NCI-H2107 treated with DMSO at 0.1 percent for 48 hours (cell line): ENCODE results near the gene HAUS7.
A peak's percentile ranks its signal among the peaks of the same experiment; 100 is the strongest.

ENCODE experiments used
- DNase-seq: peaks from one replicate; lab custom pipeline; 2025; ENCODE audit not compliant: unreplicated experiment; lab: John Stamatoyannopoulos, UW

Gene HAUS7

DNA sequence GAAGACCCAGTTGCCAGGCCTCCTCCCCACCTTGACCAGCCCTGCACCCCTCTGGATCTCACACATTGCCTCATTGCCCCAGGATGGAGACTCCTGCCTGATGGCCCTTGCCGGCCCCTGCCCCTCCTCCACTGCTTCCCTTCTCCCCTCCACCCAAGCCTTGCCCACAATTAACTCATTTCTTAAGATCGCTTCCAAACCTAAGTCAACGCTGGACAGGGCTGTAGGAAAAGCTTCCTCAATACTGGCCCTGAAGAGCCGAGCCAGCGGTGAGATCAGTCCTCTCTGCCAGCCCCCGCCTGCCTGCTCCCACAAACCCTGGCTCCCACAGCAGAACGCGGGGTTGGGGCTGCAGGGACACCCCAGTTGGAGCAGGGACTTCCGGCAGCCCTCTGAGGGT, 7.5 kb upstream of the HAUS7 start:
- no peak for DNase-seq

GRCh38 chrX:153477364-153477857, 7.0 kb upstream of the HAUS7 start:
- DNase-seq = no peak

- DNase-seq = no peak
Measured at GRCh38 chrX:153476666-153477363, 6.4 kb upstream of the HAUS7 start.

GRCh38 chrX:153475751-153476281, 5.4 kb upstream of the HAUS7 start:
- DNase-seq = no peak

DNA sequence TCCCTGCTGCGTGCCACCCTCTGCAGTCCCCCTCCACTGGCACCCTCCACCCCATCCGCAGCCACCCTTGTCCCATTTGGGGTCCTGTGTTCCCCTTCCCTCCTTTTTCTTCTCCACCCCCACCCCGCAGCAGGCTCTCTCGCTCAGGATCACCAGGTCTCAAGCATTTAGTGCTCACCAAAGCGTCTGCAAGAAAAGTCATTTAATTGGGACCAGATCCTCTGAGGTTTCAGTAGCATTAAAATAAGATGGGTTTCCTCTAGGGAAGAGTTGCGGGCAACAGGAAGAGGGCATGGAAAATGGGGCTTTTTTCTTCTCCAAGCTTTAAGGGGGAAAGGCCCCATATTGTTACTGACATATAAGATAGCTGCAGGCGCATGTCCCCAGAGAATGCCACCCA, 4.9 kb upstream of the HAUS7 start:
- DNase-seq = no peak

DNA sequence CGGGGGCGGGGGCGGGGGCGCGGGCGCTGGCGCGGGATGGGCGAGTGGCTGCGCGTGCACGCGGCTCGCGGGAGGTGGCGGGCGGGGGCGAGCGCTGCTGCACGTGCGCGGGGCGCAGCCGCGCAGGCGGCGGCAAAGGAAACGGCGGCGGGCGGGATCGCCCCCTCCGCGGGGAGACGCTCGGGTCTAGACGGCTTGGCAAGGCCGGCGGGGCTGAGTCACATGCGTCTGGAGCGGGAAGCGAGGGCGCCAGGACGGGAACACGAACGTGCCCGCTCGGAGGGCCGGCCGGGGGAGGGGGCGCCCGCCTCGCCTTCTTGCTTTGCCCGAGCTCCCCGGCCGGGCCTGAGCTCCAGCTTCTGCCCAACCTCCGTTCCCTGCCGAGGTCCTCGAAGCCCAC, 4.3 kb upstream of the HAUS7 start:
- DNase-seq = no peak

GRCh38 chrX:153474266-153474665, 3.9 kb upstream of the HAUS7 start:
- DNase-seq = no peak

DNA sequence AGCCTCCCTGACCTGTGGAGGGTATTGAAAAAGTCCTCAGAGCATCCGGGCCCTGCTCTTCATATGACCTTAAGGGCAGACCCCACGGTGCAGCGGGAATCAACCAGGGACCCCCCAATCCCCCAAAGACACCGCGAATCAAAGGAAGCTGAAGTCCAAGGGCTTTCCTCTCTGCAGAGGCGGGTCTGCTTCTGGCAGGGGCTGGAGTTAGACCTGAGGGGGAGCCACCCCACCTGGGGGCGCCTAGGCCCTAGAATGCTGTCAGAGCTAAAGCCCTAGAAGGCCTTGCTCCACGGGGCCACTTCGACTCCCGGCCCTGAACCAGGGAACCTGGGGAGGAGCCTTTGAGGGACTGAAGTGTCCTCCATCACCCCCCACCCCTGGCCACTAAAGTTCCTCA, 2.8 kb upstream of the HAUS7 start:
- DNase-seq = no peak

DNA sequence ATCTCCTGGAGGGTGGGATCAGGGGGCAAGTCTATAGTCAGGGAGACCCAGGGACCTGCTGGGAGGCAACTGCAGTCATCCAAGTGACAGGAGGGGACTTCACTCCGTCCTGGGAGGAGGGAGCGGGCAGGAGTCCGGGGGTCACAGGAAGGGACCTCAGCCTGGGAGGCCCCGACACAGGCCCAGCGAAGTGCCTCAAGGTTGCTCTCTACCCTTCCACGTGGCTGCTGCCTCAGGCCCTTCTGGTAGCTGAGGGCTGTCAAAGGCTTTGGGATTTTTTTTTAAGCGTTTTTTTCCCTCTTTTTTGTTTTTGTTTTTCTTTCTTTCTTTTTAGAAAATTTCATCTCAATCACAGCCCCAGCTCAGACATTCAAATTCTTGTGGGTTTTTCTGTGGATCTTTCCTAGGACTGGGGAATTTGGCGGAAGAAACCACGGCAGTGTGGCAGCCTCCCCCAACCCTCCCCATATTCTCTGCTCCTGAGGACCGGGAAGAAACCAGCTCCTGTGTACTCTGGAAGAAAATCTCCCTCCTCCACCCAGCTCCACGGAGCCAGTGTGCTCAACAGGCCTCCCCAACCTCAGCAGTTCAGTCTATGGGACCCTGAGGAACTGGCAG, 1.4 kb upstream of the HAUS7 start:
- DNase-seq = no peak

DNA sequence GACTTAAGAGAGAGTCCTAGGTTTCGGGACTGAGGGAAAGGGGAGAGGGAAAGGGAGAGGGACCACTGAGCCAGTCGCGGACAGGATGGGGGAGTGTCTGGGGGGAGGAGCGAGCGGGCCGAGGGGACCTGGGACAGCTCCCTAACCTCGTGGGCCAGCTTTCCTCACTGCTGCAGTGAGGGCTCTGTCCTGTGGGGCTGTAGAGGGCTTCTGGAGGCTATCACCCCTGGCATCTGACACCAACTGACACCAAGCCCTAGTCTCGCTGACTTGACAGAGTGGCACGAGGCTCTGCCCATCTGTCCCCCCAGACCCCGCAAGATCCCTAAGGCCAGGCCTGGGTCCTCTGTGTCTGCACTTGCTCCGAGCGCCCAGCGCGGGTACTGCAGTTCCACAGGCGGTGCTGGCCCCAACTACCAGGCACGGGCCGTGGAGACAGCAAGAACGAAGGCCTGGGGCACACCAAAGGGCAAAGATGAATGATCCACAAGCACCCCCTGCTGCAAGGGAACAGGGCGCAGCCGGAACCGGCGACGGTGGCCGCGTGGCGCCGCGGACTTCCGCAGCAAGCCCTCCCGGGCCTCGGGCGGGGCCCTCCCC, 465 bp downstream of the HAUS7 start:
- no peak for DNase-seq

DNA sequence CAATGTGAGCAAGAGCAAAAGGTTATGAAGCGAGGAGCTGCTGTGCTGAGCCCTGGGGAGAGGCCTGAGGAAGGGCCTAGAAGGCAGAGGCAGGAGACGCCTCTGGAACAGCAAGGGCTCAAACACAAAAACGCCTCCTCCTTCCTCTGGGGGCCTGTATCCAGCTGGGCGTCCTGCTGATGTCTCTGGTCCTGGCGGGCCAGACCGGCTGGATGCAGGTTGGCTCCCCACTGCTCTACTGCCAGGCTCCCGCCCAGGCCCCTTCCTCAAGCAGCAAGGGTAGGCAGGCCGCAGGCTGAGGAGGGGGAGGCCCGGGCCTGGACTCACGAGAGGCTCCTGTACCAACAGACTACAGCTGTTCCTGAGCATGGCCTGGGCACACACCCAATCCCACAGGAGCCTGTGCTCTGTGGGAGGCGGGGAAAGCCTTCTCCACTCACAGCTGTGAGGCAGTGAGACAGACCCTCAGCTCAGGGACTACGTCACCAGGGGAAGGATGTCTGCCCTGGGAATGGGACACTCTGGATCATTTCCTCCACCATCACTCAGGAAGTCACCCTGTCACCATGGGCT, 2.3 kb downstream of the HAUS7 start:
- no peak for DNase-seq

GRCh38 chrX:153465691-153466380, 4.5 kb downstream of the HAUS7 start:
- DNase-seq = no peak

DNA sequence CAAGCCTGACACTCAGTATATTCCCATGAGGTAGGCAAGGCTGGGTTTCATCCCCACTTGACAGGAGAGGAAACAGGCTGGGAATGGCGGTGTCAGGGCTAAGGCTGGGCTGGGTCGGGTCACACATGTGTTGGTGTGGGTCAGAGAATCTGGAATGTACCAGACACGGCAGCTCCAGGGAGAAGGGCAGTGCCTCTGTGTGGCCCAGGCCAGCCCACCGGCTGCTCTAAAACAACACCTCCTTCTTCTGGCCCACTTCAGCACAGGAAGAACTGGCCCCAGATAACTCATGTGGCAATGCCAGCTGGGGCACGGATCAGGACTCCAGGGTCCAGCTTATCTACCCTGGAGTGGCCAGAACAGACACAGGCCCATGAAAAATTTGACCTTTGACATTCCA, 6.3 kb downstream of the HAUS7 start:
- no peak for DNase-seq

DNA sequence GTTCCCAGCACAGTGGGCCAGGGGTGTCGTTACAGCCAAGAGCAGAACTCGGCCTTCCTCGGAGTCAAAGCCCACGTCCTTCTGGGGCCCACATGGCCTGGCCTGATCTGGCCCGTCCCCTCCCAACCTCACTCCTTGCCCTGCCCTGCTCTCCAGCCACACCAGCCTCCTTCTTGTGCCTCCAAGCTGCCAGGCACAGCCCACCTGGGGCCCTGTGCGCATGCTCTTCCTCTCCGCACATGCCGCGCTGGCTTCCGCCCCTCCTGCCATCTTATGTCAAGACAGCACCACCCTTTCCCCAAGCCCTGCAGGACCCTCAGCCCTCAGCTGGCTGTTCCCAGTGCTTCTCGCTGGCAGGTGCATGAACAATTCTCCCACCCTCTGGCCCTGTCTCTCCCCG, 6.8 kb downstream of the HAUS7 start:
- DNase-seq = no peak

DNA sequence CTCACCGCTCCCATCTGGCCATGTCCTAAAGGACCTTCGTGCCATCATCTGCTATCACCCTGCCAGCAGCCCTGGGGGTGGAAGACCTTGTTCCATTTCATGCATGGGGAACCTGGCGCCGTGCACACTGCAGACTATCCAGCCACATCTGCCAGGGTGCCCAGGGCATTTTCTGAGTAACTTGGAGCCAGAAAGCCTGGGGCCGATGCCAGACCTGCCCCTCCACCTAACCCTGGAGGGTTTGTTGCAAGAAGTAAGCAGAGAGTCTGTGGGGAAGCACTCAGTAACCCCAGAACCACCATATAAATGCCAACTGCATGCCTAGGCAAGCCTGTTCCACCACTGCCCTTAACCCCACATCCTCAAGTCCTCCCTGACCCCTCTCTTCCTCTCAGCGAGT, 7.3 kb downstream of the HAUS7 start:
- no peak for DNase-seq

- no peak for DNase-seq
Measured at GRCh38 chrX:153462291-153462690, 8.1 kb downstream of the HAUS7 start.

GRCh38 chrX:153460826-153461225, 9.6 kb downstream of the HAUS7 start:
- peak; percentile 12 for DNase-seq

GRCh38 chrX:153459986-153460385, 10.4 kb downstream of the HAUS7 start:
- no peak for DNase-seq

DNA sequence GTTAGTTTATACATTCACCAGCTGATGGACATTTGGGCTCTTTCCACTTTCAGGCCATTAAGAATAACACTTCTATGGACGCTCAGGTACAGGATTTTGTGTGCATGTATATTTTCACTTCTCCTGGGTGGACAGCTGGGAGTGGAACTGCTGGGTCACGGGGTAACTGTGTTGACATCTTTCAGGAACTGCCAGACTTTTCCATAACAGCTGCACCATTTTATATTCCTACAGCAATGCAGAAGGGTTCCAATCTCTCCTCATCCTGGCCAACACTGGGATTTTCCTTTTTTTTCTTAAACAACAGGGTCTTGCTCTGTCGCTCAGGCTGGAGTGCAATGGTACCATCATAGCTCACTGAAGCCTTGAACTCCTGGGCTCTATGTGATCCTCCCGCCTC, 11.9 kb downstream of the HAUS7 start:
- DNase-seq = no peak

DNA sequence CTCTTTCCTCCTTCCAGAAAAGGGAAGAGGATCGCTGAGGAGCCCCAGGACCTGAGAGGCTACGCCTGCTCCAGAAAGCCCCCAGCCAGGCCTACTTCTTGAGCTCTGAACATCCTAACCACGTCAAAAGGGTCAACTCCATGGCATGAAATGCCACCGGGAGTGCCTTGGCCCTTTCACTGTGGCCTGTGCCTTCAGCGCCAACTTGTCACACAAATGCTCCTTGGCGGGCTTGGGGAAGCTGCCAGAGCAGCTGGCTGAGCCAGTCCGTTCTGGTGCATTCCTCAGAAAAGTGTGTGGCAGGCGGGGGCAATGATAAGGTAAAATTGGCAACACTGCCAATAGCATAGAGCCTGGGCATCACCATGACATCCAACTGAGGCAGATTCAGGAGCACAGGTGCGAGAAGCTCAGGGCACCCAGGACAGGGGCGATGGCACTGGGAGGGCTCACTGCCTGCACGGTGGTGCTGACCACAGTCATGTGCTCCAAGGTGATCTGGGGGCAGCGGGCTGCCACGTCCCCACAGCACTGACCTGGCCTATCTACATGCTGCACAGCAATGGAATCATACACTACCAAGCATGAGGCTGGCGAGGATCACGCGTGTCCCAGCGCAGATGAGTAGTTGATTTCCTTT, 12.4 kb downstream of the HAUS7 start:
- DNase-seq = no peak
